Common myeloid progenitor, CD34-positive (primary cell): ENCODE results near the gene CHMP3.

Experiments used
- CTCF ChIA-PET: fragments of 350-600 bp; sonication (Branson Sonifier 250); formaldehyde crosslinking; loops from one replicate; lab custom pipeline; 2021; ENCODE audit warnings: antibody characterized with exemption; lab: Charles Lee
- POLR2A ChIA-PET: fragments of 350-600 bp; sonication (Branson Sonifier 250); formaldehyde crosslinking; loops from one replicate; lab custom pipeline; 2021; ENCODE audit warnings: antibody characterized with exemption; lab: Charles Lee
- DNase-seq, 3 donors: peaks; one replicate each; pipeline versions ENCODE4 v3.0.0 to v3.0.0-alpha.2; 2013
- H3K27ac ChIP-seq, 2 experiments: 1 replicate in 1 of 2; 2 replicates in 1 of 2; pipeline ENCODE4 v1.7.0; 2013; ENCODE audit warnings: inconsistent platforms in 2 of 2, low read length in 2 of 2, mild to moderate bottlenecking in 2 of 2, low read depth in 1 of 2, moderate library complexity in 1 of 2; ENCODE audit not compliant: severe bottlenecking in 2 of 2, insufficient read depth in 1 of 2, poor library complexity in 1 of 2
- H3K27me3 ChIP-seq, 5 experiments: replicated peaks in 2 of 5; 1 replicate in 3 of 5; 2 replicates in 2 of 5; pipeline versions ENCODE4 v1.6.1 to v1.7.0; 2013; ENCODE audit warnings: low read length in 4 of 5, mild to moderate bottlenecking in 2 of 5, moderate library complexity in 2 of 5, inconsistent platforms in 1 of 5; ENCODE audit not compliant: insufficient read depth in 5 of 5, control insufficient read depth in 4 of 5
- H3K36me3 ChIP-seq, 4 experiments: 1 replicate in 2 of 4; 2 replicates in 2 of 4; pipeline versions ENCODE4 v1.6.1 to v1.7.0; 2013; ENCODE audit warnings: low read length in 3 of 4, control low read depth in 1 of 4, mild to moderate bottlenecking in 1 of 4; ENCODE audit not compliant: control insufficient read depth in 4 of 4, insufficient read depth in 4 of 4
- H3K4me1 ChIP-seq, 4 experiments: 1 replicate in 3 of 4; 2 replicates in 1 of 4; pipeline versions ENCODE4 v1.6.1 to v1.7.1; 2013; ENCODE audit warnings: low read length in 3 of 4, mild to moderate bottlenecking in 3 of 4, control low read depth in 1 of 4, inconsistent platforms in 1 of 4, moderate library complexity in 1 of 4; ENCODE audit not compliant: control insufficient read depth in 4 of 4, insufficient read depth in 4 of 4; ENCODE audit errors: control extremely low read depth in 1 of 4
- H3K4me3 ChIP-seq, 7 experiments: 1 replicate in 4 of 7; 2 replicates in 3 of 7; pipeline versions ENCODE4 v1.5.1 to v1.7.0; 2013; ENCODE audit warnings: mild to moderate bottlenecking in 7 of 7, low read length in 6 of 7, moderate library complexity in 6 of 7, inconsistent platforms in 2 of 7, low read depth in 2 of 7, control low read depth in 1 of 7; ENCODE audit not compliant: insufficient read depth in 4 of 7, control insufficient read depth in 1 of 7; ENCODE audit errors: extremely low read depth in 1 of 7
- H3K9me3 ChIP-seq, 5 experiments: 1 replicate in 4 of 5; 2 replicates in 1 of 5; pipeline versions ENCODE4 v1.6.1 to v1.7.1; 2013; ENCODE audit warnings: low read length in 4 of 5, mild to moderate bottlenecking in 2 of 5, inconsistent platforms in 1 of 5, low read depth in 1 of 5, moderate library complexity in 1 of 5; ENCODE audit not compliant: control insufficient read depth in 4 of 5, insufficient read depth in 2 of 5; ENCODE audit errors: control extremely low read depth in 1 of 5
- WGBS: methylation state at CpG from one replicate; pipeline ENCODE4 v1.1.5; 2013; ENCODE audit not compliant: insufficient coverage; 5-methylcytosine and 5-hydroxymethylcytosine counted together

CHMP3 gene

DNA sequence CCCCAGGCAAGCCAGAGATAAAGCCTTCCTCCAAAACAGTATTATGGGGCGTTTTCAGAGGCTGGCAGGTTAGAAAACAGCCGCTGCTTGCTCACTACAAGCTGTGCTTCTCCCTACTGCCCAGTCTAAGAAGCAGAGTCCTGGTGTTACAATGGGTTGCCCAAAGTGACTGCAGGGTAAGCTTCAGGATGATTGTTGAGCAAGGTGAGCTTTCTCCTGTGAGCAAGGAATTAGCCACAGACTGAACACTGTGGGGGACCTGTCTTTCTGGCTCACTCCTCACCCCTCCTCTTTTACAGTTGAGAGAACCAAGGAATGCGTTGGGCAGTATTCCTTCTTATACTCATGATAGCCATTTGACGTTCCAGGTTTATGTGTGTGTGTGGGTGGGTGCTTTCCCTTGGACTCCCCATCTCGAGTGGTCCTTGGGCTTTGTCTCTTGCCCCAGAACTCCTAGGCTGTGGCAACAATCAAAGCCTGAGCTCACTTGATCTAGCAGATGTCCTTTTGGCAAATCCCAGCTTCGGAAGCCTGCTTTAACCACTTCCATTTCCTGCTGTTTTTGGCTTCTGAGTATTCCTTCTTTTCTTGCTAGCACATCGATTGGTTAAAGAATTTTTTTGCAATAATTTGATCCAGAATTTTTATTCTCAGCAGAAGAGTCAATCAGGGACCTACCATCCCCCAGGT, 74.5 kb downstream of the CHMP3 start:
- H3K4me1 ChIP-seq, result no peaks in the 10 kb centered on the region
- H3K27me3 ChIP-seq, result no peaks in the 10 kb centered on the region
- CTCF ChIA-PET, result interaction anchor here (0.7 kb wide), 1 partner anchor 15 kb away, joined by 3 read pairs; no protein-coding TSS in a partner anchor
- no peak for DNase-seq
- H3K27ac ChIP-seq, result no peak overlapping the region
- H3K36me3 ChIP-seq, result peaks cover 20 to 98% (median 80%) of the 10 kb centered on the region in 4 experiments
- 92% methylated on average over 4 of the region's 7 CpGs for WGBS
- no peaks in the 10 kb centered on the region for H3K9me3 ChIP-seq
- POLR2A ChIA-PET, result no interaction called here
- H3K4me3 ChIP-seq, result no peak overlapping the region

DNA sequence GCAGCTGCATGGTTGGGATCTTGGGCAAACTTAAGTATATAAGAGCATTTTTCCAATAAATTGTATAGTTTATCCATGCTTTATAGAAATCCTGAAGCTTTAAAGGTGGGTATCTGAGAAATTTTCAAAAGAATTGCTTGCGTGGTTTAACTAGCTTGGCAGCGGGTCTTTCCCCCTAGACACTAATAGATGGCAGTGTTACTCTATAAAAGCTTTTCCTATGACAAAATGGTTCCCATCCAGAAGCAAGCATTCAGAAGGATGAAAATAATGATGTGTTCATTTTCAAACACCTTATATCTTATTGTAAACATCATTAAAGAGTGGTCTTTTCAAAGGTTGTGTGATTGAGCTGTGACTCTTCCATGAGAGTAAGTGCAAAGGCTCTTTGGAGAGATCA, 76.2 kb downstream of the CHMP3 start:
- Histone ChIP-seq H3K4me1 (no peaks in the 10 kb centered on the region), H3K27ac (no peak overlapping the region), H3K9me3 (no peaks in the 10 kb centered on the region), H3K4me3 (no peak overlapping the region), H3K27me3 (no peaks in the 10 kb centered on the region), H3K36me3 (peaks cover 31 to 98% (median 81%) of the 10 kb centered on the region in 4 experiments)
- POLR2A ChIA-PET, result no interaction called here
- no CpG with 5 or more reads among the region's 2 CpGs for WGBS
- DNase-seq, result peak in 1 of 3 donors; percentile 26
- CTCF ChIA-PET, result interaction anchor here (1.1 to 1.8 kb wide), 3 partner anchors 14 to 19 kb away, joined by 3 to 6 read pairs (median 3); no protein-coding TSS in a partner anchor

GRCh38 chr2:86485802-86486201, 77.4 kb downstream of the CHMP3 start:
- Histone ChIP-seq H3K27me3 (no peaks in the 10 kb centered on the region), H3K36me3 (peaks cover 33 to 98% (median 80%) of the 10 kb centered on the region in 4 experiments), H3K27ac (no peak overlapping the region), H3K4me1 (no peaks in the 10 kb centered on the region), H3K4me3 (no peak overlapping the region), H3K9me3 (no peaks in the 10 kb centered on the region)
- CTCF ChIA-PET, result no interaction called here
- POLR2A ChIA-PET, result no interaction called here
- WGBS, result 100% methylated on average over 1 of the region's 3 CpGs
- DNase-seq, result no peak

GRCh38 chr2:86485103-86485502, 78.1 kb downstream of the CHMP3 start:
- no peaks in the 10 kb centered on the region for H3K9me3 ChIP-seq
- no peak for DNase-seq
- H3K36me3 ChIP-seq, result peaks cover 30 to 97% (median 79%) of the 10 kb centered on the region in 4 experiments
- no peaks in the 10 kb centered on the region for H3K27me3 ChIP-seq
- no peaks in the 10 kb centered on the region for H3K4me1 ChIP-seq
- CTCF ChIA-PET, result no interaction called here
- H3K4me3 ChIP-seq, result no peak overlapping the region
- no peak overlapping the region for H3K27ac ChIP-seq
- POLR2A ChIA-PET, result no interaction called here

DNA sequence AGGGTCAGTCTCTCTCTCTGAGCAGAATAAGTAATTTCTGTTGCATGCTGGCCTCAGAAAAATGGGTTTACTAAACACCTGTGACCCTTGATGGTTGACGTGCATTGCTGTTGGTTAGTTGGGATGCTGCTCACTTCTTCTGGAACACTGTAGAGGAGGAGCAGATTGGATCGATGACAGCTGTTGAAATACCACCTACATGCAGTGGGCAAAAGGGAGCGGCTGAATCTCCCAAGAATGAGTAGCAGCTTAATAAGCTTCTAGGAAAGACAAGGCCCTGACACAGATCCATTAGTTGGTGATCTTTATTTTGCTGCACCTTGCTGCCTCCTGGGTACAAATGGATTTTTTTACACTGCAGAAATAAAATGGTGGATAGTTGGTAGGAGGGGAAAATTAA, 78.9 kb downstream of the CHMP3 start:
- DNase-seq, result no peak
- Histone ChIP-seq H3K27me3 (no peaks in the 10 kb centered on the region), H3K4me3 (no peak overlapping the region), H3K36me3 (peaks cover 31 to 96% (median 78%) of the 10 kb centered on the region in 4 experiments), H3K9me3 (no peaks in the 10 kb centered on the region), H3K27ac (no peak overlapping the region), H3K4me1 (no peaks in the 10 kb centered on the region)
- POLR2A ChIA-PET, result no interaction called here
- CTCF ChIA-PET, result interaction anchor here (1.3 kb wide), 1 partner anchor 12 kb away, joined by 4 read pairs; no protein-coding TSS in a partner anchor
- WGBS, result 100% methylated on average over 3 of the region's 3 CpGs

DNA sequence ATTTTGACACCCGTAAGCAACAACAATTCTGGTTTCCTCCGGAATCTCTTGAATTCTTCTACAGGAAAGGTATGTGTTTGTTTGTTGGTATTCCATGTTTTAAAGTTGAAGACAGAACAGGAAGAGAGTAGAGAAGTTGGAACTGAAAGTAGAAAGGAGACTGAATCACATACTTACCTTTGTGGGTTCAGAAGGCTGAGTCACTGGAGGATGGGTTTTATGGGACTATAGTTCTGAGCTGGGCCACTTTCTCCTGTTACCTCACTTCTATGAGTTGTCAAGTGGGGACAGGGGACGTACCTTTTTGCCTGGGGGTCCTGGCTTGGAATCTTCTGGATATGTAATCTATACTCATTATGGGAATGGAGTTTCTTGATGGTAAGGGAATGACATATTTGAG, 81.2 kb downstream of the CHMP3 start:
- no peak for DNase-seq
- H3K4me3 ChIP-seq, result no peak overlapping the region
- H3K9me3 ChIP-seq, result no peaks in the 10 kb centered on the region
- H3K36me3 ChIP-seq, result peaks cover 41 to 97% (median 79%) of the 10 kb centered on the region in 4 experiments
- no peak overlapping the region for H3K27ac ChIP-seq
- no peaks in the 10 kb centered on the region for H3K4me1 ChIP-seq
- WGBS, result no CpG with 5 or more reads among the region's 3 CpGs
- H3K27me3 ChIP-seq, result no peaks in the 10 kb centered on the region
- ChIA-PET POLR2A (no interaction called here), CTCF (no interaction called here)

- 98% methylated on average over 7 of the region's 7 CpGs for WGBS
- Histone ChIP-seq H3K27me3 (no peaks in the 10 kb centered on the region), H3K27ac (no peak overlapping the region), H3K4me1 (no peaks in the 10 kb centered on the region), H3K4me3 (no peak overlapping the region), H3K36me3 (peaks cover 45 to 94% (median 74%) of the 10 kb centered on the region in 4 experiments), H3K9me3 (no peaks in the 10 kb centered on the region)
- ChIA-PET CTCF (interaction anchor here (1.0 to 2.0 kb wide), 3 partner anchors 11 to 84 kb away, joined by 3 to 6 read pairs (median 6); no protein-coding TSS in a partner anchor), POLR2A (no interaction called here)
- DNase-seq, result no peak
Measured at GRCh38 chr2:86480105-86480504, 83.1 kb downstream of the CHMP3 start.
